Spleen (tissue), 11 donors: ENCODE results near the gene JARID2. TPM values are rescaled to one million over a fixed set of nuclear protein-coding genes. Genes with fewer than 3 reads are reported as not detected.
A peak's percentile ranks its signal among the peaks of the same experiment; 100 is the strongest.

Source experiments
- DNase-seq: peaks from one replicate; pipeline ENCODE4 v3.0.0-alpha.2; 2020
- H3K27ac ChIP-seq, 8 donors: fragments of 200-600 bp; sonication (generic) in 7 of 8; 1 replicate in 4 of 8; 2 replicates in 4 of 8; pipeline versions ENCODE4 v1.5.0 to v1.8.0; 2016 to 2021; ENCODE audit warnings: inconsistent platforms in 4 of 8, mild to moderate bottlenecking in 4 of 8, moderate library complexity in 1 of 8
- H3K27me3 ChIP-seq, 7 donors: fragments of 200-600 bp; sonication (generic) in 6 of 7; replicated peaks in 1 of 7; 1 replicate in 4 of 7; 2 replicates in 3 of 7; pipeline versions ENCODE4 v1.5.0 to v1.8.0; 2016 to 2021; ENCODE audit warnings: inconsistent platforms in 3 of 7, mild to moderate bottlenecking in 1 of 7
- H3K36me3 ChIP-seq, 6 donors: fragments of 200-600 bp; sonication (generic) in 5 of 6; 1 replicate in 4 of 6; 2 replicates in 2 of 6; pipeline versions ENCODE4 v1.5.0 to v1.8.0; 2016 to 2021; ENCODE audit warnings: inconsistent platforms in 2 of 6
- H3K4me1 ChIP-seq, 6 donors: fragments of 200-600 bp; sonication (generic) in 5 of 6; 1 replicate in 3 of 6; 2 replicates in 3 of 6; pipeline versions ENCODE4 v1.5.0 to v1.8.0; 2016 to 2021; ENCODE audit warnings: inconsistent platforms in 3 of 6
- H3K4me3 ChIP-seq, 8 donors: fragments of 200-600 bp; sonication (generic) in 7 of 8; 1 replicate in 4 of 8; 2 replicates in 4 of 8; pipeline versions ENCODE4 v1.5.0 to v1.8.0; 2016 to 2021; ENCODE audit warnings: inconsistent platforms in 4 of 8, mild to moderate bottlenecking in 4 of 8, moderate library complexity in 2 of 8
- H3K9me3 ChIP-seq, 8 donors: fragments of 200-600 bp; sonication (generic) in 7 of 8; 1 replicate in 4 of 8; 2 replicates in 4 of 8; pipeline versions ENCODE4 v1.5.0 to v1.8.0; 2016 to 2021; ENCODE audit warnings: inconsistent platforms in 4 of 8
- POLR2A ChIP-seq, 3 donors: fragments of 450-650 bp; IDR thresholded peaks; one replicate each; pipeline ENCODE4 v1.5.1; 2017; ENCODE audit warnings: antibody characterized with exemption in 3 of 3, mild to moderate bottlenecking in 1 of 3
- POLR2AphosphoS5 ChIP-seq, 3 donors: sonication (generic); formaldehyde crosslinking; IDR thresholded peaks; one replicate each; pipeline ENCODE4 v1.5.1; 2017; ENCODE audit warnings: antibody characterized with exemption in 3 of 3
- WGBS, 5 donors: extraction: QIAGEN DNeasy Blood & Tissue Kit in 3 of 5; methylation state at CpG; one replicate each; pipeline versions ENCODE4 v1.1.5 to v1.1.7; 2013 to 2018; 5-methylcytosine and 5-hydroxymethylcytosine counted together
- intact Hi-C: fragments of 100-400 bp; cut with DNase I; formaldehyde crosslinking; loops from one replicate; pipeline ENCODE4 v1.15.0; 2023; ENCODE audit warnings: low total_unique reads
- polyA plus RNA-seq, 3 donors: library from polyadenylated mRNA; stranded (reverse); fragments of 200-250 nt; gene quantifications; one replicate each; pipeline ENCODE4 v1.2.1, GENCODE V29; 2013
- total RNA-seq, 7 donors: library from RNA; depleted of rRNA in 3 of 7; stranded (reverse); fragments of >200 nt in 3 of 7; fragmentation: NEBNext Ultra II Directional in 4 of 7; extraction: Animal tissue kit (Norgen Biotek cat#: 25700) in 4 of 7; gene quantifications; one replicate each; pipeline versions ENCODE4 v1.1.0 to v1.2.1, GENCODE V29; 2016 to 2021
- TF ChIP-seq, protein P1 (sequence below), 11 experiments: fragments of 200-600 bp in 7 of 11; fragments of 450-650 bp in 4 of 11; sonication (generic) in 4 of 11; IDR thresholded peaks in 8 of 11; conservative IDR thresholded peaks in 3 of 11; 1 replicate in 7 of 11; 2 replicates in 4 of 11; pipeline versions ENCODE4 v1.4.0 to v1.8.0; 2016 to 2021; ENCODE audit warnings: antibody characterized with exemption in 11 of 11, inconsistent platforms in 4 of 11, mild to moderate bottlenecking in 1 of 11
- donor health status: healthy with polysubstance abuse.
- donor health status: DM: no; HTN: no; CAD: no; lungs with moderate emphysema.
- donor health status: DM: no; HTN: no; CAD: no.
- donor health status: Bipolar disorder and iron deficiency.
- donor health status: healthy.
- donor health status: DM: no; HTN: no; CAD: no.
- donor health status: DM: yes; HTN: yes; CAD: no.

The JARID2 gene
- total and polyA plus RNA-seq, 10 donors: 4.4 to 27.1 (median 20.6) TPM

DNA sequence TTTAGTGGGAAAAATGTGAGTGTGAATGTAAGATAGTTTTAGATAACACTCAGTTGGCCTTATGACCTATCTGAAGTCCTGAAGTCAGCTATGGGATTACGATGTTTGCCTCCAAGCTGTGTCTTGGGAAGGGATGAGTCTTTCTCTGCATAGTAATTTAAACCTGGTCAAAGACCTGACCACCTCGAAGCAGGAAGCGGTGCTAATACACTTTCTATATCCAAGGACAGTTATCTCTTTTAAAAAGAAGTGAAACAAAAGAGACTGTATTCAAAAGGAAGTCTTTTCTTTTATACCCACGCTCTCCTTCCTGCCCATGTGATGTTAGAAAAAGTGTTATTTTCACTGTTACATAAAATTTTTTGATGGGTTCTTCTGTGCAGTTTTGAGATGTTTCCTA is 94.9 kb downstream of the JARID2 start:
- no peaks in the 10 kb centered on the region for H3K9me3 ChIP-seq
- peaks cover 43 to 100% (median 86%) of the 10 kb centered on the region in 6 donors for H3K4me1 ChIP-seq
- intact Hi-C loops: no loop called here
- H3K4me3 ChIP-seq: peak overlapping the region in 1 of 8 donors; percentile 3
- WGBS, 5 donors: 10 to 19% (median 15%) methylated on average over 4 of the region's 4 CpGs
- peak overlapping the region in 7 of 8 donors; percentile 30 to 73 (median 51) for H3K27ac ChIP-seq
- DNase-seq: no peak
- TF ChIP-seq POLR2AphosphoS5 (IDR thresholded peaks at IDR 0.05): no peak
- TF ChIP-seq, protein P1, sequence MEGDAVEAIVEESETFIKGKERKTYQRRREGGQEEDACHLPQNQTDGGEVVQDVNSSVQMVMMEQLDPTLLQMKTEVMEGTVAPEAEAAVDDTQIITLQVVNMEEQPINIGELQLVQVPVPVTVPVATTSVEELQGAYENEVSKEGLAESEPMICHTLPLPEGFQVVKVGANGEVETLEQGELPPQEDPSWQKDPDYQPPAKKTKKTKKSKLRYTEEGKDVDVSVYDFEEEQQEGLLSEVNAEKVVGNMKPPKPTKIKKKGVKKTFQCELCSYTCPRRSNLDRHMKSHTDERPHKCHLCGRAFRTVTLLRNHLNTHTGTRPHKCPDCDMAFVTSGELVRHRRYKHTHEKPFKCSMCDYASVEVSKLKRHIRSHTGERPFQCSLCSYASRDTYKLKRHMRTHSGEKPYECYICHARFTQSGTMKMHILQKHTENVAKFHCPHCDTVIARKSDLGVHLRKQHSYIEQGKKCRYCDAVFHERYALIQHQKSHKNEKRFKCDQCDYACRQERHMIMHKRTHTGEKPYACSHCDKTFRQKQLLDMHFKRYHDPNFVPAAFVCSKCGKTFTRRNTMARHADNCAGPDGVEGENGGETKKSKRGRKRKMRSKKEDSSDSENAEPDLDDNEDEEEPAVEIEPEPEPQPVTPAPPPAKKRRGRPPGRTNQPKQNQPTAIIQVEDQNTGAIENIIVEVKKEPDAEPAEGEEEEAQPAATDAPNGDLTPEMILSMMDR (IDR thresholded peaks at IDR 0.05 in 8 of 11, conservative IDR thresholded peaks at IDR 0.05 in 3 of 11): no peak
- TF ChIP-seq POLR2A (IDR thresholded peaks at IDR 0.05): no peak
- H3K36me3 ChIP-seq: no peaks in the 10 kb centered on the region
- no peaks in the 10 kb centered on the region for H3K27me3 ChIP-seq

DNA sequence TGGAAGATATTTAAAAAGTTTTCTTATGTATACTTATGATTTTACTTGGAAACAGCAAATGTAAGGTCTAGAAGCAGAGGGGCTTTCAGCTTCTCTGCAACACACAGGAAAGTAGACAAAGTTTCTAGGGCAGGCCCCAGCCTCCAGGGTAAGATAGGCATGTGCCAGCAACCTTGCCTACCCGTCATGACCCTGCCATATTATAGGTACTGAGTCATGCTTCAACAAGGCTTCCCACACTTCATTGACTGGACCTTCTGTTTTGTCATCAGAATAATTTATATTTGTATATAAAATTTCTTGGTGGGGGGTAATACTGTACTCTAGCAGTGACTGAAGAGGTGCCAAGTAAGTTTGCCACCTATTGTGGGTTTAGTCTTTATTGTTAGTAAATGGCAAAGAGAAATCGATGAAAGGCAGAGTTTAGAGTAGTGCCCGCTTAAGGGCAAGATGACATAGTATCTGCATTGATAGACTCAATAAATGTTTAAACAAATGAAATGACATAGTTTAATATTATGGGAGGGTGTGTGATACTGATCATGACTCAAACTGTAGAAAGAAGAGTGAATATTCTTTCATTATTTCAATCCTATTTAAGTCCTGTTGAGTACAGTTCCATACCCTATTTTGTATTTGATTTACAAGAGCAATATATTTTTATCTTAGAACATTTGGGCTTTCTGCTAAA is 95.6 kb downstream of the JARID2 start:
- H3K4me3 ChIP-seq: no peak overlapping the region
- whole genome bisulfite sequencing, 5 donors: 73 to 76% (median 75%) methylated on average over 3 of the region's 3 CpGs
- H3K36me3 ChIP-seq: no peaks in the 10 kb centered on the region
- intact Hi-C loops: no loop called here
- H3K4me1 ChIP-seq: peaks cover 45 to 100% (median 89%) of the 10 kb centered on the region in 6 donors
- DNase-seq: no peak
- no peaks in the 10 kb centered on the region for H3K9me3 ChIP-seq
- TF ChIP-seq, protein P1 (IDR thresholded peaks at IDR 0.05 in 8 of 11, conservative IDR thresholded peaks at IDR 0.05 in 3 of 11): no peak
- no peak for TF ChIP-seq POLR2AphosphoS5 (IDR thresholded peaks at IDR 0.05)
- no peak for TF ChIP-seq POLR2A (IDR thresholded peaks at IDR 0.05)
- no peaks in the 10 kb centered on the region for H3K27me3 ChIP-seq
- peak overlapping the region in 7 of 8 donors; percentile 30 to 73 (median 51) for H3K27ac ChIP-seq

DNA sequence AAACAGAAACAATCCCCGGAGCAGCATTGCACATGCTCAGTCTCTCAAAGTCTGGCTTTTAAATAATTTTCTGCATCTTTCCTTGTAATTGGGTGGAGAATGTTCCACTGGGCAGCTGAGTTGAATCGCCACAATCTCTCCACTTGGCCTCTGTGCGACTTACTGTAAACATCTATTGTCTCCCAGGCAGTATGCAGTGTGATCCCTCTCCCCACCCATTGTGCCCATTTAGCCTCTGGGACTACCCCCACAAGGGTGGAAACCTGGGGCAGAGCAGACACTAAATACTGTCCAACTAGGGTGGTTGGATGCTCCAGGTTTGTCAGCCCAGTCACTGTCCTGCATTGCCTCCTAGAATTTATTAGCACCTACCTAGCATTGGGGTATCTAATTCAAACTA is 96.2 kb downstream of the JARID2 start:
- 90 to 98% (median 91%) methylated on average over 3 of the region's 3 CpGs for WGBS, 5 donors
- intact Hi-C loops: no loop called here
- peaks cover 44 to 100% (median 88%) of the 10 kb centered on the region in 6 donors for H3K4me1 ChIP-seq

More for the DNA sequence above, 96.2 kb downstream of the JARID2 start:
- Histone ChIP-seq H3K27me3 (no peaks in the 10 kb centered on the region), H3K4me3 (no peak overlapping the region), H3K36me3 (no peaks in the 10 kb centered on the region), H3K27ac (peak overlapping the region in 3 of 8 donors; percentile 66 to 73 (median 68)), H3K9me3 (no peaks in the 10 kb centered on the region)
- no peak for DNase-seq
- TF ChIP-seq POLR2AphosphoS5 (IDR thresholded peaks at IDR 0.05): no peak
- no peak for TF ChIP-seq POLR2A (IDR thresholded peaks at IDR 0.05)
- TF ChIP-seq, protein P1 (IDR thresholded peaks at IDR 0.05 in 8 of 11, conservative IDR thresholded peaks at IDR 0.05 in 3 of 11): no peak
